Islet of Langerhans (tissue), 1 donor: ENCODE measurements around the gene TNFRSF14.
"Not testable (repeated sequence)": the region's sequence is repeated elsewhere in the genome, so short reads cannot be mapped to it uniquely, and the experiment has no call there.

Experiments used
- FAIRE-seq: peaks from one replicate; lab custom pipeline; 2011; peaks lifted over from hg19 to GRCh38; lab: Jason Lieb, UNC

TNFRSF14 gene

DNA sequence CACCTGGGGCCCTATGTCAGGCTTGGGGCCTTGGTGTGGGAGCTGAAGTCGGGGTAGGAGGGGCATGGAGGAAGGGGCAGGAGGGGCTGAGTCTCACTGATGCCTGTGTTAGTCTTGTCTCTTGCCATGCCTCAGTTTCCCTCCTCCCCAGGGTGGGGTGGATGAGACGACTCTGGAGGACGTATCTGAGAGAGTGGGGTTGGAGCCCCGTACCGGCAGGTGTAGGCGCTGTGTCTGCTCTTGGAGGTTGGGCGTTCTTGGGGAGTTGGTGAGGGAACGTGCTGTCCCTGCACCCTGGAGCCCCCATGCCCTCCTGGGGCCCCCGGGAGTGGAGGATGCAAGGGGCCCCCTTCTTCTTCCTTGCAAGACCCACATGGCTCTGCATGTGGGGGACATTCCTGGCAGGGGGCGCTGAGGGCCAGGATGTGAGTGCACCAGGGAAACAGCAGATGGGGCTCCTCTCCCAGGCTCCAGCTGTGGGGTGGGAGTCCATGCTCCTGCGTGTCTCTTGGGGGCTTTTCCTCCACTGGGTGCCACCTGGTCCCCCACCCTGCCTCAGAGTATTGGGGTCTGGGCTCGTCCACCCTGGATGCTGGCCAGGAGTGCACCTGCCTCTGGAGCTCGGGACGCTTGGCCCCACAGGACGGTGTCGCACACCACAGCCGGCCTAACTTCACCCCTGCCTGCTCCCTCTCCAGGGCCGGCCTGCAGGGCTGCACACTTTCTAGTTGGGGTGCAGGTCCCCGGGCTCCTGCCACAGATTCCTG, 1.4 kb upstream of the TNFRSF14 start:
- FAIRE-seq: no peak

DNA sequence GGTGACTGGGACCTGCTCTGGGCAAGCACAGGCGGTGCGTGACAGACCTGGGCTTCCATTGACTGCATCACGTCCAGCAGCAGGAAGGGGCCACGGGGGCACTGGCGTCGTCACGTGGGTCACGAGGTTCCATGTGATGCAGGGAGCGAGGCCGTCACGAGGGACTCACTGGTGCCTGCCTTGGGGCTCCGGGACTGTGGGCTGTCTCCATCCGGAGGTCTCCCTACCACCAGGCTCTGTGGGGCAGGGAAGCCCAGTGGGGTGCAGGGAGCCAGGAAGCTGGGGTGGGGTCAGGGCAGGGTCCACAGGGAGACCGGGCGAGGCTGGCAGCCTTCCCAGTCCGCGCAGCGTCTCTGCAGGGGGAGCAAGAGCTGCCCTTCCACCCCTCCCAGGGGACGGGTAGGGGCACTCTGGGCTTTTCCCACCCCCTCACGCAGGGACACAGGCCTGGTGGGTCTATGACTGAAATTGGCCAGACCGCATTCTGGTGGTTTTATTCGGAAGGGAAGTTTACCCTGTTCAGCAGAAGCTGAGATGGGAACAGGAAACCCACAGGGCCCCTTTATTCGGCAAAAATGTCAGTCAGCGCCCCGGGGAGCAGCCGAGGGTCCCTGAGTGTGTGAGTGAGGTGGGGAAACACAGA, 416 bp upstream of the TNFRSF14 start:
- FAIRE-seq: no peak

DNA sequence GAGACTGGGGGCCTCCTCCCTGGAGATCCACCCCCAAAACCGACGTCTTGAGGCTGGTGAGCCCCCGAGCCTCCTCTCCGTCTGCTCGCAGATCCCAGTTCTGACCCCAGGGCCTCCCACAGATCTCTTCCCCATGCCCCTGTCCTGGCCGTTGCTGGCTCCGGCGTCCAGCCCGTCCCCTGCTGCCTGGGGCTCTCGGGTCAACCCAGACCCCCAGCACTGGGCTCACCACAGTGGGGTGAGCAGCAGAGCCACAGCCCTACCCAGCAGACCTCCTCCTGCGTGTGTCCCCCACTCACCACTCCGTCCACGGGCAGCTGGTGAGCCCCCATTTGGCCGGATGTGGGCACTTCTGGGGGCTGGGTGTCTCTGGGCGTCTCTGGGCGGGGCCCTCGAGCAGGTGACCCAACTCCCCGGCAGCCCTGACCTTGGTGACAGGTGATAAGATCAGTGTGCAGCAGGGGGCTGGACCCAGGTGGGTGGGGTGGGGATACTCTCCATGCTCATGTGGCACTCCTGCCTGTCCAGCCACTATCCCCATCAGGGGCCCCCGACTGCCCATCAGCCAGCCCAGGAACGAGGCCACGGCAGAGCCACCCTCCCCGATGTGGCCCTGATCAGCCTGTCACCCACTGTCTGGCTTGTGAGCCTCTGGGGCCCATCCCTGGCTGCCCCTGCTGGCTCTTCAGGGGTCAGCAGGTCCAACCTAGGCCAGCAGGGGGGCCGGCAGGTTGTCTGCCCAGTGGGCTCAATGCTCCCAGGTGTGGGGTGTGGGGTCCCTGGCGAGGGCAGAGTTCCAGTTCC, 709 bp downstream of the TNFRSF14 start:
- FAIRE-seq: no peak

DNA sequence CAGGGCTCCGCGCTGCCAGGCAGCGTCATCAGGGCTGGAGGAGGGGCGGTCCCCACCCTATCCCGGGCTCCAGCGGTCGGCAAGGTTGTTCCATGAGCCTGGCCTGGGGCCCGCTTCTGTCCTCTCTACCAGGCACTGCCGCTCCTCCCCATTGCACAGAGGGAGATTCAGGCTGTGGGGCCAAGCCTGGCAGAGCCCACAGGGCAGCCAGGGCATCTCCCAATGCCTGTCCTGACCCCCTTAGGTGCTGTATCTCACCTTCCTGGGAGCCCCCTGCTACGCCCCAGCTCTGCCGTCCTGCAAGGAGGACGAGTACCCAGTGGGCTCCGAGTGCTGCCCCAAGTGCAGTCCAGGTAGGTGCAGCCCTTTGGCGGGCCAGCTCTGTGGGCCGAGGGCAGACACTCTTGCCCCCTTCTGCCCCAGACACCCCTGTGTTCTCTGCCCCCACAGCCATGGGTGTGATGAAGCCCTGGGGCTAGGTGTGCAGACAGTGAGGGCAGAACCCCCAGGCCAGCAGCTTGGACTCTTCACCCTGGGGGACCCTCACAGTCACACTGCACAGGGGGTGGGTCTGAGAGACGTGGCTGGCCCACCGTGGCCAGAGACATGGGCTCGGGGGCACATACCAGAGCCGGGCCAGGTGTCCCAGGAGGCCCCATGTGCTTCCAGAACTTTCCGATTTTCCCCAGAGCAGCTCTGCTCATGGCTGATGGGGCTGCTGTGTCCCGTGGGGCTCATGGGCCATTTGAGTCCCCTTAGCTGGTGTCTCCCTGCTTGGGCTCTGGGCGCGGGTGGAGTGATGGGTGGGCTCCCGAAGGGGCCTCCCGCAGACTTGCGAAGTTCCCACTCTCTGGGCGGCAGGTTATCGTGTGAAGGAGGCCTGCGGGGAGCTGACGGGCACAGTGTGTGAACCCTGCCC, 1.6 kb downstream of the TNFRSF14 start:
- no peak for FAIRE-seq

DNA sequence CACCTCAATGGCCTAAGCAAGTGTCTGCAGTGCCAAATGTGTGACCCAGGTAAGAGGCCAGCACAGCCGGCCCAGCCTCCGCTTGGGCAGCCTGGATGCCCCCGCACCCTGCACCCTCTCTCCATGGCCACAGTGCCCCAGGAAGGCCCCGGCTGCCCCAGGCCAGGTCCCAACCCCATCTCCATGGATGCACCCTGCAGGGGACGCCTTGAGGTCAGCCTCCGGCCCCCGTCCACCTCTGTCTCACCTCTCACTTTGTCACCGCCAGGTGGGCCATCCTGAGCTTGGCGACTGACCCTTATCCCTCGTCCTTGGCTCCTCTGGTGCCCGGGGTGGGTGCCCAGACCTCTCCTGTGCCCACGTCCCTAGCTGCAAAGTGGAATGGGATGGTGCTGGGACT, 2.2 kb downstream of the TNFRSF14 start:
- FAIRE-seq: no peak

DNA sequence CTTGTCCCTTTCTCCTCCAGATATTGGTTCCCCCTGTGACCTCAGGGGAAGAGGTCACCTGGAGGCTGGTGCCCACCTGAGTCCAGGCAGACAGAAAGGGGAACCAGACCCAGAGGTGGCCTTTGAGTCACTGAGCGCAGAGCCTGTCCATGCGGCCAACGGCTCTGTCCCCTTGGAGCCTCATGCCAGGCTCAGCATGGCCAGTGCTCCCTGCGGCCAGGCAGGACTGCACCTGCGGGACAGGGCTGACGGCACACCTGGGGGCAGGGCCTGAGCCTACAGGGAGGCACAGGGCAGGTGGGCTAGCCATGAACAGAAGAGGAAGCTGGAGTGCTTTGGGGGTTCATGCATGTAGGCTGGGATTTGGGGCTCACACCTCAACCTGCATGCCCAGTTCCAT, 2.7 kb downstream of the TNFRSF14 start:
- FAIRE-seq: no peak

DNA sequence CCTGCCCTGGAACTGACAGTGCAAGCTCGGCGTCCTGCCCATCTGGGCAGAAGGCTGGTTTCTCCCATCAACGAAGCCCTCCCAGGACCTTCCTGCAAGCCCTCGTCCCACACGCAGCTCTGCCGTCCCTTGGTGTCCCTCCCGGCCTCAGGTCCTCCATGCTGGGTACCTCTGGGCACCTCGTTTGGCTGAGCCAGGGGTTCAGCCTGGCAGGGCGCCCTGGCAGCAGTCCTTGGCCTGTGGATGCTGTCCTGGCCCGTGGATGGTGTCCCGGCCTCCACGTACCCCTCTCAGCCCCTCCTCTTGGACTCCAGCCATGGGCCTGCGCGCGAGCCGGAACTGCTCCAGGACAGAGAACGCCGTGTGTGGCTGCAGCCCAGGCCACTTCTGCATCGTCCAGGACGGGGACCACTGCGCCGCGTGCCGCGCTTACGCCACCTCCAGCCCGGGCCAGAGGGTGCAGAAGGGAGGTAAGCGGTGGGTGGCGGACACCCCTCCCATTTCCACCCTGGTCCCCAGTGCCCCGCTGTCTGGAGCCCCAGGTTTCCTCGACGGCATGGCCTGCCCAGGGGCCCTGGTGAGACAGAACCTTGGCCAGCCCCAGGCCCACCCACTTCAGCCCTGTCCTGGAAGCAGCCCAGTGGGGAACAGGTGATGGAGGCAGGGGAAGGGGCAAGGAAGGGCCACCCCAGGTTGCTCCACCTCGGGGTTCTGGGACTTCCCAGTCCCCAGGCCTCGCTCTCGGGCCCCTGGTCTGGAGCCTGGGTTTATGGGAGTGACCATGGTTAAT, 3.5 kb downstream of the TNFRSF14 start:
- no peak for FAIRE-seq

DNA sequence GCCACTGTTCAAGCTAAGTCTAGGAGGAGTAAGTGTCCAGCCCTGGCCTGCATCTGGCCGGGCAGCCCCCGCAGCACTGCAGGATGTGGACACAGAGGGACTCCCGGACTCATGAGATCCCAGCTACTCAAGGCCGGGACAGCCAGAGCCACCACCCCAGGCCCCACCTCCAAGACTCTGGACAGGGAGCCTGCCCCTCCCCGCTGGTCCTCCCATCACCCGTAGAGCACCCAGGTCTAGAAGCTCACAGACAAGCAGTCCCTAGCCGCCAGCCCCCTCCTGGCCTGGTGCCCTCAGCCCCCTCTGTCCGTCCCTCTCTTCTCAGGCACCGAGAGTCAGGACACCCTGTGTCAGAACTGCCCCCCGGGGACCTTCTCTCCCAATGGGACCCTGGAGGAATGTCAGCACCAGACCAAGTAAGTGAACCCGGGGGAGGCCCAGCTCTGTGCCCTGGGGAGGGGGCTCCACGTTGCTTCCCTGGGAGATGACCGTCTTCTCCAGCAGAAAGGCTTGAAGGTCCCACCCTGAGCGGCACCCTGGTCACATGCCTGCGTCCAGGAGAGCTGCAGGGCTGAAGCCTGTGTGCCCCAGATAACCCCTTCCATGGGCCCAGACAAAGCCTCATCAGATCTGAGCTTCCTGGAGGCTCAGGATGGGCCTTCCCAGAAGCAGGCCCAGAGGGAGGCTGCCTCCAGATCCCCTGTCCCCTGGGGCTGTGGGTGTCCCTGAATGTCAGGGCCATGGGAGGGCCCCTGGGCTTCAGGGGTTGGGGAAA, 4.3 kb downstream of the TNFRSF14 start:
- no peak for FAIRE-seq

DNA sequence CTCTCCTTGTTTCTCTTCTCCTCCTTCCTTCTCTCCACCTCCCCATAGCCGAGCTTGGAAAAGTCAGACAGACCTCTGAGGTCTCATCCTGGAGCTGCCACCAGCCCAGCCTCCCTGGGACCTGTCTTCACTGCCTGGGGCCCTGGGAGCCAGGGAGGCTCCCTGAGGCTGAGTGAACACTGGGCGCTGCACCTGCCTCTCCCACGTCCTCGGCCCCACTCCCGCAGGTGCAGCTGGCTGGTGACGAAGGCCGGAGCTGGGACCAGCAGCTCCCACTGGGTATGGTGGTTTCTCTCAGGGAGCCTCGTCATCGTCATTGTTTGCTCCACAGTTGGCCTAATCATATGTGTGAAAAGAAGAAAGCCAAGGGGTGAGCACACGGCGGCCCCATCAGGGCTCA, 5.3 kb downstream of the TNFRSF14 start:
- FAIRE-seq: no peak

DNA sequence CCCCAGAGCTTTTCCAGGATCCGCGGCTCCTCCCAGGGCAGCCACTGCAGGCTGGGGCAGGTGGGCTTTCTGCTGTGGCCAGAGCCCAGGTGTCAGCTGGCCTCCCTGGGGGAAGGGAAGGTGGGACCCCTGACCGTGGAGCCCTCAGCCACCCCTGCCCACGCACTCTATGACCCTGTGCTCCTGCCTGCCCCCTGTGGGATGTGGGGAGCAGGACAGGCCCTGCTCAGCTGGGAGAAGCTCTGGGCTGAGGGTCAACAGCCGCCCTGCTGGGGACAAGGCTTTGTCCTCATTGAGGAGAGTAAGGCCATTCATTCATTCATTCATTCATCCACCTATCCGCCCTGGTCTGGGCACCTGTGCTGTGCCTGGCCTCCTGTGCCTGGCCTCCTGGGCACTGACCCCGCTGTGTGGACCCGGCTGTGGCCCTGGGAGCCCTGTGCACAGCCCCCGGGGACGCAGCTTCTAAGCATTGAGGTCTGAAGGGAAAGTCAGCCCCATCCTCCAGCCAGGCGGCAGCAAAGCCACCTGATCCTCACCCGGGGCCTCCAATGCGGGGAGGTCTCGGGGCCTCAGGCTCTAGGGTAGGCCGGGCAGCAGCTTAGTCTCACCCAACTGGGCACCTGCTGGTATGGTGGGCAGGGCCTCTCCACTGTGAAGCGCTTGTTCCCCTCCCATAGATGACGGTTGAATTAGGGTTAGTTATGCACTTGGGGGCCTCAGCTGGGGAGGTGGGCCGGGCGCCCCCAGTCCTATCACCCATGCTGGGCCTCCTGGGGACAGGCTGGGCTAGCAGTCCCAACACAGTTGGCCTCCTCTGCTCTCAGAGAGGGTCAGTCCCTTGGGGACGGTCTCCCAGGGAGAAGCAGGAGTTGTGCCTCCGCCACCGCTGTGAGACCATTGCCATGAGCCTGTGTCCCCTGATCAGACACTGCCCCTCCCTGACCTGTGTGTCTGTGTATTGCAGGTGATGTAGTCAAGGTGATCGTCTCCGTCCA, 6.0 kb downstream of the TNFRSF14 start:
- FAIRE-seq: no peak

DNA sequence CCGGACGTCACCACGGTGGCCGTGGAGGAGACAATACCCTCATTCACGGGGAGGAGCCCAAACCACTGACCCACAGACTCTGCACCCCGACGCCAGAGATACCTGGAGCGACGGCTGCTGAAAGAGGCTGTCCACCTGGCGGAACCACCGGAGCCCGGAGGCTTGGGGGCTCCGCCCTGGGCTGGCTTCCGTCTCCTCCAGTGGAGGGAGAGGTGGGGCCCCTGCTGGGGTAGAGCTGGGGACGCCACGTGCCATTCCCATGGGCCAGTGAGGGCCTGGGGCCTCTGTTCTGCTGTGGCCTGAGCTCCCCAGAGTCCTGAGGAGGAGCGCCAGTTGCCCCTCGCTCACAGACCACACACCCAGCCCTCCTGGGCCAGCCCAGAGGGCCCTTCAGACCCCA, 7.0 kb downstream of the TNFRSF14 start:
- FAIRE-seq: no peak

DNA sequence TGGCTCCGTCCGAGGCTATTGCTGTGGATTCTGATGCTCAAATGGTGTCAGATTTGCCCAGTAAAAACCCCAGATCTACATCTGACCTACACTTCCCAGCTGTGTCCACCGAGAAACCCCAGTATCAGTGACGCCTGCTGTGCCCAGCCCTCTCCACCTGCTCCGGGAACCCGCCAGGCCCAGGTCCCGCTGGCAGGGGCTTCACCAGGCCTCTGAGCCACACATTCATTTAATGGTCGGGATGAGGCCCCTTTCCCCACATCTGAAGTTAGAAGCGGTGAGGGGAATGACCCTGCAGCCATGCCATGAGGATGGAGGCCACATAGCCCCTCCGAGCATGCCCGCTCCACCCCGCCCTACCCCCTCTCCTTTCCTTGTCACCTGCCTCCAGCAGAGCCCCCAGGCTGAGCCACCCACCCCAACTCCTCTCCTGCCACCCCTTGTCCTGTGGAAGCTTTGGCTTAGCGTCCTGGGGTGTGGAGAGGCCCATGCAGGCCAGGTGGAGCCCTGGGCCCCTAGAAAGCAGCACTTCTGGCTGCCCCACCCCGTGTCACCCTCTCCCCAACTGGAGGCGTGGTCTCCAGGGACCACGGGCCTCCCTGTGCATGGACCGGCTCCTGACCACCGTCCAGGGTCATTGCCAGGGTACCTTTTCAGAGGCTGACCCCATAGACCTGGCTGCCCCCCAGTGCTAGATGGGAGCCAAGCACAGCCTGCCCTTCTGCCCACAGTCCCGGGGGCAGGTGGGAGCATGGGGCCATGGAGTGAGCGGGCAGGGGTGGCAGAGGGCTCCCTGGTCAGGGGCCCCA, 8.0 kb downstream of the TNFRSF14 start:
- no peak for FAIRE-seq

DNA sequence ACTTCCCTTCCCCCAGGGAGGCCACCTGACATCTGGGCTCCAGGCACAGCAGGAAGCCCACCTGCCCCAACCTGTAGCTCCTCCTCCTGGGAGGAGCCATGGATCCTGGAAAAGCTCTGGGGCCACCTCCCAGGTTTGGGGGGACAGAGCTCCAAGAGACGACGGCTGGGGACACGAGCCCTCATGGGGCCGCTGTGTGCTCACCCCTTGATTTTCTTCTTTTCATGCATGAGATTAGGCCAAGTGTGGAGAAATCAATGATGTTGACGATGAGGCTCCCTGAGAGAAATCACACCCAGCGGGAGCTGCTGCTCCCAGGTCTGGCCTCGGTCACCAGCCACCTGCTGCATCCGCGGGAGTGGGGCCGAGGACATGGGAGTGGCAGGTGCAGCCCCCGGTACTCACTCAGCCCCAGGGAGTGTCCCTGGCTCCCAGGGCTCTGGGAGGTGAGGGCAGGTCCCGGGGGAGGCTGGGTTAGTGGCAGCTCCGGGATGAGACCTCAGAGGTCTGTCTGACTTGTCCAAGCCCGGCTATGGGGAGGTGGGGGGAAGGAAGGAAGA, 8.7 kb downstream of the TNFRSF14 start:
- FAIRE-seq: no peak

DNA sequence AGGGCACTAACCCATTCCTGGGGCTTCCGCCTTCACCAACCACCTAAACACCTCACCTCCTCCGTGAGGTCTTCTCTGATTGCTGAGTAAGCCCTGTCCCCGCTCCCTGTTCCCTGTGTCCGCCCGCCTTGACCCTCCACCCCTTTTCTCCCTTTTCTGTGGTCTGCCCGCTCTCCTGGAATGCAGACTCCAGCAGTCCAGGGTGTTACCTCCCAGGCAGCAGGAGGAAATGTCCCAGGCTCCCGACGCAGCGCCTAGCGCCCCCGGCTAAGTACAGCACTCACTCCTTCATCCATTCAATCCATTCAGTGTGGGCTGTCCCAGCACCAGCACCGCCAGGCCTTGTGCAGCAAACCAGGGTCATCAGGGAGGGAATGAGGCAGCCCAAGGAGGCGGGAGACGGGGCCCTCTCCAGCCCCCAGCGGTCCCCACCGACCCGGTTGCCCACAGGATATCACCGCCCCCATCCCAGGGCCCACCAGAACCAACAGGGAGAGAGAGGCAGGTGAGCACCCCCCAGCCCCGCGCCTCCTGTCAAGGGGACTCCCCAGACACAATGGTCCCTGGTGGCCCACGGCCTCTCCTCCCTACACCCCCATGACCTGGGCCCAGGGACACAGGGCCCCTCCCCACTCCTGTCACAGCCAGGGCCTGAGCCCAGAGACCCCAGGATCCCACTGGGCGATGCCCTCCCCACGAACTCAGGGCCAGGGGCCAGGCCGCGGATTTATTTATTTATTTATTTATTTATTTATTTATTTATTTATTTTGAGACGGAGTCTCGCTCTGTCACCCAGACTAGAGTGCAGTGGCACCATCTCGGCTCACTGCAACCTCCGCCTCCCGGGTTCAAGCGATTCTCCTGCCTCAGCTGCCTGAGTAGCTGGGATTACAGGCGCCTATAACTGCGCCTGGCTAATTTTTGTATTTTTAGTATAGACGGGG, 10.2 kb downstream of the TNFRSF14 start:
- FAIRE-seq: no peak

DNA sequence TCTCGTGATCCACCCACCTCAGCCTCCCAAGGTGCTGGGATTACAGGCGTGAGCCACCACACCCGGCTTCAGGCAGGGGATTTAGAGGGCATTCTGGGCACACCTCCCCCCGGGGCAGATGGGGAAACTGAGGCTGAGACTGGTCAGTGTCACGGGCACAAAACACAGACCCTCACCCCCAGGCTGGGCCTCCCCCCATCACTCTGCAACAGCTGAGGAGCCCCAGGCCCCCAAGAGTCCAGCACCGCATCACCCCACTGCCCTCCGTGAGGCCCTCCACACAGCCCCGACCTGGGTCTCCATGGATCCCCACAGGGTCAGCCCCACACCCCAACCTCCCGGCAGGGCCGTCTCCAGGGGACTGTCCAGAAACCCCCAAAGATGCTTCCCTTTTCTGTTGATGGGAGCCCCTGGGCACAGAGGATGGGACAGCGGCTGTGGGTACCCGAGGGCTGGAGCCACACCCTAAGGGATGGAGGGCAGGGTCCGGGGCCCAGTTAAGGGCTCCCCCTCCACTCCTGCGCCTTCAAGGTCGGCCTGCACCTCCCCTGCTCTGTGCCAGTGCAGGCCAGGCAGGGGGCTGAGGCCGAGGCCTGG, 11.0 kb downstream of the TNFRSF14 start:
- no peak for FAIRE-seq

DNA sequence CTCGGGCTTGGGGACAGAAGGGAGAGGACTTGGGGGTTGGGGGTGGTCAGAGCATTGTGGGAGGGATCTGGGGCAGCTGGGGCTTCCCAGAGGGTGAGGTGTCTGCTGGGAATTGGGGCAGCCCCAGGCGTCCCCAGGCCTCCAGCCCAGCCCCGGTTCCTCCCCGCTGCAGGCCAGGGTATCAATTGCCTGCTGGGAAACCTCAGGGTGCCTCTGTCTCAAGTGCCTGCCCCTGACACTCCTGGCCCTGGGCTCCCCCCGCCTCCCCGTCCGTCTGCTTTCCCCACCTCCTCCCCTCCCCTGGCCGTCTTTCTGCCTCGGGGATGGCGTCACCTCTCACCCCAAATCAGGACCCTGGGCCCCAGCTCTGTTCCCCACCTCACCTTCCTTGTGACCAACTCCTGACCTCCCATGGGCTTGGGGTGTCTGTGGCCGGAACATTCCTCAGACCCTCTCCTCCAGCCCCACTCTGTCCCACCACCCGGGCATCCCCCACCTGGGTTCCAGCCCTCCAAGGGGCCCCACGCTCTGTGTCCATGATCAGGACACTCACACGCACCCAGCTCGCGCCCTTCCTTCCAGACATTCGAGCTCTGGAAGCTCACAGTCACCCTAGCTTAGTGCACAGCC, 12.1 kb downstream of the TNFRSF14 start:
- FAIRE-seq: not testable (repeated sequence)
